Gastroesophageal sphincter (tissue), 2 donors: ENCODE measurements around the gene A3GALT2.

Experiments
- POLR2A ChIP-seq, 2 donors: fragments of 450-650 bp; IDR thresholded peaks; one replicate each; pipeline ENCODE4 v1.6.1; 2017; ENCODE audit warnings: antibody characterized with exemption in 2 of 2, mild to moderate bottlenecking in 2 of 2, moderate library complexity in 1 of 2
- POLR2AphosphoS5 ChIP-seq: sonication (generic); formaldehyde crosslinking; IDR thresholded peaks from one replicate; pipeline ENCODE4 v1.6.1; 2017; ENCODE audit warnings: antibody characterized with exemption

GRCh38 chr1:33336580-33336979 lies 15.7 kb upstream of the A3GALT2 start:
- TF ChIP-seq POLR2A (IDR thresholded peaks at IDR 0.05) (no peak), POLR2AphosphoS5 (no peak)
